A673 (cell line): ENCODE data around the gene CYP2E1. TPM values are rescaled to one million over a fixed set of nuclear protein-coding genes. Genes with fewer than 3 reads are reported as not detected.
"Not testable (repeated sequence)": the region's sequence is repeated elsewhere in the genome, so short reads cannot be mapped to it uniquely, and the experiment has no call there.

Experiments used
- BruUV-seq: library from RNA; stranded (reverse); fragments of 400-500 nt; replicated peaks from 2 replicates; lab custom pipeline; 2021; lab: Mats Ljungman, UMichigan
- CTCF ChIA-PET: fragments of 300-600 bp; sonication (Branson Sonifier 250); formaldehyde crosslinking; loops from one replicate; lab custom pipeline; 2022; ENCODE audit warnings: antibody characterized with exemption; lab: Charles Lee
- POLR2A ChIA-PET: fragments of 300-600 bp; sonication (Branson Sonifier 250); formaldehyde crosslinking; loops from one replicate; lab custom pipeline; 2022; ENCODE audit warnings: antibody characterized with exemption; ENCODE audit not compliant: low non-redundant PET; lab: Charles Lee
- DNase-seq: peaks from one replicate; pipeline ENCODE4 v3.0.0-alpha.2; 2015; ENCODE audit warnings: low spot score
- H3K27ac ChIP-seq: fragments of 200-600 bp; sonication (generic); 2 replicates; pipeline ENCODE4 v1.5.1; 2016; ENCODE audit warnings: mixed run types, low read depth, mild to moderate bottlenecking, mixed read lengths, antibody characterized with exemption, low read length; ENCODE audit not compliant: poor library complexity, severe bottlenecking
- H3K27me3 ChIP-seq: fragments of 200-600 bp; sonication (generic); replicated peaks from 2 replicates; pipeline ENCODE4 v1.6.1; 2017; ENCODE audit warnings: mixed run types, low read depth, mild to moderate bottlenecking, mixed read lengths, antibody characterized with exemption, low read length; ENCODE audit not compliant: insufficient read depth, poor library complexity
- H3K36me3 ChIP-seq: fragments of 200-600 bp; sonication (generic); 2 replicates; pipeline ENCODE4 v1.6.1; 2016; ENCODE audit warnings: mixed run types, mild to moderate bottlenecking, mixed read lengths, antibody characterized with exemption, low read length; ENCODE audit not compliant: insufficient read depth, poor library complexity, severe bottlenecking
- H3K4me1 ChIP-seq: fragments of 200-600 bp; sonication (generic); 2 replicates; pipeline ENCODE4 v1.6.1; 2017; ENCODE audit warnings: mixed run types, mild to moderate bottlenecking, mixed read lengths, antibody characterized with exemption, low read length; ENCODE audit not compliant: insufficient read depth, poor library complexity, severe bottlenecking
- H3K4me3 ChIP-seq: fragments of 200-600 bp; sonication (generic); 2 replicates; pipeline ENCODE4 v1.5.1; 2016; ENCODE audit warnings: low read depth, mixed run types, mild to moderate bottlenecking, mixed read lengths, low read length; ENCODE audit not compliant: poor library complexity, severe bottlenecking
- H3K9me3 ChIP-seq: fragments of 200-600 bp; sonication (generic); 2 replicates; pipeline ENCODE4 v1.6.1; 2016; ENCODE audit warnings: mixed run types, low read depth, mild to moderate bottlenecking, mixed read lengths, antibody characterized with exemption, low read length; ENCODE audit not compliant: poor library complexity, severe bottlenecking
- EZH2 ChIP-seq: fragments of 200-600 bp; sonication (generic); IDR thresholded peaks from 2 replicates; pipeline ENCODE4 v1.6.1; 2017; ENCODE audit warnings: borderline replicate concordance, low read depth, mild to moderate bottlenecking, mixed read lengths, antibody characterized with exemption, low read length; ENCODE audit not compliant: poor library complexity, severe bottlenecking
- intact Hi-C: fragments of 100-400 bp; cut with micrococcal nuclease; formaldehyde crosslinking; loops from one replicate; pipeline ENCODE4 v1.10.0; 2022; ENCODE audit not compliant: unreplicated experiment
- total RNA-seq: library from RNA; stranded (reverse); gene quantifications from 2 replicates; pipeline ENCODE4 v1.2.3, GENCODE V29; 2021
- TF ChIP-seq, protein P1 (sequence below): fragments of 300-800, 200-600 bp; sonication (generic); conservative IDR thresholded peaks from 2 replicates; pipeline ENCODE4 v1.5.1; 2017; ENCODE audit warnings: low read depth, mild to moderate bottlenecking, antibody characterized with exemption, low read length, moderate library complexity, mixed read lengths

Gene CYP2E1
- total RNA-seq, 1 experiment from 2014 or later: 0.49 TPM

DNA sequence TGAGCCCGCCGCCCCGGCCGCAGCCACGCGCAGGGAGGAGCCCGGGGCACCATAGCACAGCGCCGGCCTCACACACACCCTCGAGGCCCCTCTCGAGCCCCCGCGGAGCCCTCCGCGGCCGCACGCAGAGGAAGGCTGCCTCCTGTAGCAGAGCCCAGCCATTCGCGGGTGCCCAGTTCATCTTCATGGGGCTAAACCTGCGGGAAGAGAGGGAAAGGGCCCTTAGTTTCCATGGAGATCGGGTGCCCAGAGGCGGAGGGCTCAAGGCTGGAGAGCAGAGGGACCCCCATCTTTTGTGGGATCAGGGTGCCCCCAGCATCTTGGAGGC is 41.1 kb downstream of the CYP2E1 start:
- intact Hi-C loops: no loop called here

DNA sequence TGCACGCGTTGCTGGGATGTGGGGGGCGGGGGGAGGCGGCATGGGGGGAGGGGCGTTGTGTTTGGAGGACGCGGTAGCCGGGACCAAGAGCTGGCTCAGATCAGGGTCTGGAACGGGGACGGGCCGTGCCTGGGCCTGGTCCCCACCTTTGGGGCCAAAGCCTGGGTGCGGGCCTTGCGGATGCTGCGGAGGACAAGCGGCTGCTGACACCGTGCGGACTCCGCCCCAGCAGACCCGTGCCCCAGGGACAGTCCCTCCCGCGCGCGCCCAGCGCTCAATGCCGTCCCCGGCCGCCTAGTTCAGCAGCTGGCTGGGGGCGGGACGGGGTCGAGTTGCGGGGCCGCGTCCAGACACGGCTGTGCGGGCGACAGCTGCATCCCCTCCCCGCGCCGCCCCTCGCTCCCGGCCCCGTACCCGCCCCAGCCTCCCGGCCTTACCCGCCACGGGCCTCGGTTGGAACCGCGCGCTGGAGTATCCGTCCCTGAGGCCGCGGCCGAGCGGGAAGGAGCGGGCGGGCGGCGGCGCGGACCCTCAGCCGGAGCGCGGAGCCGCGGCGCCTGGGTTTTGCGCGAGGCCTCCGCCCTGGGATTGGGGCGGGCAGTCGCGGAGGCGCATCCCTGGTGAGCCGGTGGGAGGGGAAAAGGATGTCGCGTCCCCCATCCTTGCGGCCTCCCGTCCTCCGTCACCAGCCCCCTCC is 41.8 kb downstream of the CYP2E1 start:
- BruUV-seq, H3K36me3 ChIP-seq, H3K4me3 ChIP-seq, intact Hi-C loops, POLR2A ChIA-PET, H3K27me3 ChIP-seq, DNase-seq, H3K4me1 ChIP-seq, CTCF ChIA-PET, H3K27ac ChIP-seq: not testable (repeated sequence)
- H3K9me3 ChIP-seq: peaks cover 12% of the 10 kb centered on the region

More for the DNA sequence above, 41.1 kb downstream of the CYP2E1 start:
- H3K27ac ChIP-seq: no peak overlapping the region
- no TSS peak for BruUV-seq
- no peak overlapping the region for H3K4me3 ChIP-seq
- H3K9me3 ChIP-seq: peaks cover 7% of the 10 kb centered on the region
- TF ChIP-seq EZH2: no peak
- TF ChIP-seq, protein P1, sequence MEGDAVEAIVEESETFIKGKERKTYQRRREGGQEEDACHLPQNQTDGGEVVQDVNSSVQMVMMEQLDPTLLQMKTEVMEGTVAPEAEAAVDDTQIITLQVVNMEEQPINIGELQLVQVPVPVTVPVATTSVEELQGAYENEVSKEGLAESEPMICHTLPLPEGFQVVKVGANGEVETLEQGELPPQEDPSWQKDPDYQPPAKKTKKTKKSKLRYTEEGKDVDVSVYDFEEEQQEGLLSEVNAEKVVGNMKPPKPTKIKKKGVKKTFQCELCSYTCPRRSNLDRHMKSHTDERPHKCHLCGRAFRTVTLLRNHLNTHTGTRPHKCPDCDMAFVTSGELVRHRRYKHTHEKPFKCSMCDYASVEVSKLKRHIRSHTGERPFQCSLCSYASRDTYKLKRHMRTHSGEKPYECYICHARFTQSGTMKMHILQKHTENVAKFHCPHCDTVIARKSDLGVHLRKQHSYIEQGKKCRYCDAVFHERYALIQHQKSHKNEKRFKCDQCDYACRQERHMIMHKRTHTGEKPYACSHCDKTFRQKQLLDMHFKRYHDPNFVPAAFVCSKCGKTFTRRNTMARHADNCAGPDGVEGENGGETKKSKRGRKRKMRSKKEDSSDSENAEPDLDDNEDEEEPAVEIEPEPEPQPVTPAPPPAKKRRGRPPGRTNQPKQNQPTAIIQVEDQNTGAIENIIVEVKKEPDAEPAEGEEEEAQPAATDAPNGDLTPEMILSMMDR: no peak
- POLR2A ChIA-PET: no interaction called here
- no peaks in the 10 kb centered on the region for H3K4me1 ChIP-seq
- no peak for DNase-seq
- no peaks in the 10 kb centered on the region for H3K27me3 ChIP-seq
- H3K36me3 ChIP-seq: no peaks in the 10 kb centered on the region
- CTCF ChIA-PET: no interaction called here

DNA sequence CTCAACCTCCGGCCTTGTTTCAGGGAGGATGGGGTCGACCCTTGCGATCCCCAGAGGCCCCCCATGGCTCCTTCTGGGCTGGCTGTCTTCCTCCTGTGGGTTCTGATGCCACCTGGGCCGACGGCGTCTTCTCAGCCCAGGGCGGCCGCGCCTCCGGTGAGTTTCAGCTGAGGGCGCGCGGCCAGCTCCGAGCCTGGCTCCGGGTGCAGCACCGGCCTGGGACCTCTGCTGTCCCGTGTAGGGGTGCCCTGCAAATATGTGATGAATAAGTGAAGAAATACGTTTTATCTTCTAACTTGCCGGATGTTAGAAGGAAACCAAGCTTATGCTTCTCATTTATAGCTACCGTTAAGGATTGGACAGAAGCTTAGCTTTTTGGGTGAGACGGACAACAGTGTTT is 42.6 kb downstream of the CYP2E1 start:
- CTCF ChIA-PET, intact Hi-C loops, POLR2A ChIA-PET, H3K4me1 ChIP-seq, H3K27ac ChIP-seq, H3K27me3 ChIP-seq, DNase-seq, BruUV-seq, H3K36me3 ChIP-seq, H3K4me3 ChIP-seq: not testable (repeated sequence)
- H3K9me3 ChIP-seq: peaks cover 12% of the 10 kb centered on the region

DNA sequence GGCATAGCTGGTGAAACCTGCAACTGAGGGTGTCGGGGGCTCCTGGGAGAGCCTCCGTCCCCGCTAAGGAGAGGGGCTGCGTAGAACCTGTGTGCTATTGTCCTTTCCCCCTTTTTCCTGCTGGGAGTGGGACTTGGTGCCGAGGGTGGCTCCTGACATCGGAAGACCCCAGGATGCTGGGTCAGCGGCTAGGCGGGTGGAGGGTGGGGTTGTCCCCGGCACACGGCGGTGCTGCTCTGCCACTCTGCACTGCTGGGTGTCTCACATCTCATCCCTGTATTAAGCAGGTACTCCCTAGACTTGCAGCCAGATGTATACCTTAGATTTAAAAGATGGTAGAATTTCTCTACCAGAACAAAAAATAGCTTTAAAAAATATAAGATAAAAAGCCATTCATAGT is 44.9 kb downstream of the CYP2E1 start:
- H3K4me3 ChIP-seq, CTCF ChIA-PET, H3K27ac ChIP-seq, intact Hi-C loops, H3K27me3 ChIP-seq, H3K36me3 ChIP-seq, H3K4me1 ChIP-seq, POLR2A ChIA-PET, BruUV-seq, DNase-seq: not testable (repeated sequence)
- peaks cover 12% of the 10 kb centered on the region for H3K9me3 ChIP-seq

DNA sequence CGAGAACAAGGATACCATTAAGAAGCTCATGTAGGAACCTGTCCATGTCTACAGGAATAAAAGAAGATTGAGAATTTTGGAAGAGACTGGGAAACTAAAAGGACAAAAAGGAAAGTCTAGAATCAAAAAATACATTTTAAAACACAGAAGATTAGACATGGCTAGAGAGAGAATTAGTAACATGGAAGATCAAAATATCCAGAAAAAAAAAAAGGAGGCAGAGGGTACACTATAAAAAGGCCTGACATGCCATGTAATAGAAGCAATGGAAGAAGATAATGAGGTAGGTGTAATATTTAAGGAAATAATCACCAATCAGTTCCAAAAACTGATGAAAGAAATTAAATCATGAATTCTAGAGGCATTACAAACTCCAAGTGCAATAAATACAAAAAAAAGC is 46.3 kb downstream of the CYP2E1 start:
- DNase-seq, CTCF ChIA-PET, H3K4me1 ChIP-seq, H3K36me3 ChIP-seq, H3K27ac ChIP-seq, H3K4me3 ChIP-seq, intact Hi-C loops, H3K27me3 ChIP-seq, POLR2A ChIA-PET, BruUV-seq: not testable (repeated sequence)
- H3K9me3 ChIP-seq: peaks cover 12% of the 10 kb centered on the region

DNA sequence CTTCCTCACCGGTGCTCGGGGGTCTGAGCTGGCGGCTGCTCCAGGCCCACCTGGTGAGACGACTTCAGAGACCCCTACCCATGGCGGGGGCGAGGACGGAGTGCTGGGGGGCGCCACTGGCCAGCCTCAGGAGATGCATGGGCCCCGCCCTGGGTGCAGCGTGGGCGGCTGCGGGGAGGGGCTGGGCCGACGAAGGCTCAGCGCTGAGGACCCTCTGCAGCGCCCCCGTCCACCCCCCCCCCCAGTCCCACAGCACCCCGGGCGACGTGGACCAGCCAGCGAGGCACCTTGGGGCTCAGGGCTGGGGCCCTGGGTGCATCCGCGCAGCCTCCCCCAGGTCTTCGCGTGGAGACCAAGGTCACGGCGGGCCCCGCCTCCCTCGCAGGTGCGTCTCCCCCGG is 49.9 kb downstream of the CYP2E1 start:
- H3K36me3 ChIP-seq, H3K4me3 ChIP-seq, CTCF ChIA-PET, BruUV-seq, DNase-seq, POLR2A ChIA-PET, H3K4me1 ChIP-seq, H3K27ac ChIP-seq, intact Hi-C loops, H3K27me3 ChIP-seq: not testable (repeated sequence)
- peaks cover 12% of the 10 kb centered on the region for H3K9me3 ChIP-seq
